Peyer's patch (tissue), 4 donors: ENCODE results near the gene NKD1.

ENCODE experiments used
- CTCF ChIP-seq, 6 experiments: fragments of 450-650 bp in 4 of 6; fragments of 200-600 bp in 2 of 6; sonication (generic) in 1 of 6; IDR thresholded peaks; one replicate each; pipeline ENCODE4 v1.5.1; 2017 to 2019; ENCODE audit warnings: antibody characterized with exemption in 6 of 6, mild to moderate bottlenecking in 3 of 6, moderate library complexity in 1 of 6
- POLR2A ChIP-seq, 2 donors: fragments of 450-650 bp; IDR thresholded peaks; one replicate each; pipeline ENCODE4 v1.5.1; 2017; ENCODE audit warnings: antibody characterized with exemption in 2 of 2, mild to moderate bottlenecking in 2 of 2, moderate library complexity in 2 of 2

DNA sequence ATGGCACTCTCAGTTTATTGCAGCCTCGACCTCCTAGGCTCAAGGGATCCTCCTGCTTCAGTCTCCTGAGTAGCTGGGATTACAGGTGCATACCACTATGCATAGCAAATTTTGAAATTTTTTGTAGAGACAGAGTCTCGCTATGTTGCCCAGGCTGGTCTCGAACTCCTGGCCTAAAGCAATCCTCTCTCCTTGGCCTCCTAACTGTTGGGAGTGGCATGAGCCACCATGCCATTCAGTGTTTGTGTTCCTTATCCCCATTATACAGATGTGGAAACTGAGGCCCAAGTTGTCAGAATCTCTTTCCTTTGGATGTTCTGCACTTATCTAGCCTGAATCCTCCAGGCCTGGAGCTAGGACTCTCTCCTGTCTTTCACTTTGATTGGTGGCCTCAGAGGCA is 40.8 kb upstream of the NKD1 start:
- TF ChIP-seq CTCF (IDR thresholded peaks at IDR 0.05): no peak
- no peak for TF ChIP-seq POLR2A (IDR thresholded peaks at IDR 0.05)
